NCI-H146 treated with DMSO at 0.1 percent for 48 hours (cell line): ENCODE results near the gene SLC2A1.
"Not testable (repeated sequence)": the region's sequence is repeated elsewhere in the genome, so short reads cannot be mapped to it uniquely, and the experiment has no call there.

Experiments
- DNase-seq: peaks from one replicate; lab custom pipeline; 2025; ENCODE audit not compliant: unreplicated experiment; lab: John Stamatoyannopoulos, UW

SLC2A1 gene

GRCh38 chr1:42930178-42931107, 28.2 kb downstream of the SLC2A1 start:
- no peak for DNase-seq

- no peak for DNase-seq
Observed at GRCh38 chr1:42929434-42930177, 29.1 kb downstream of the SLC2A1 start.

- no peak for DNase-seq
Observed at GRCh38 chr1:42928859-42929258, 29.8 kb downstream of the SLC2A1 start.

GRCh38 chr1:42927920-42928505, 30.7 kb downstream of the SLC2A1 start:
- no peak for DNase-seq

- DNase-seq, result no peak
Observed at GRCh38 chr1:42927274-42927841, 31.3 kb downstream of the SLC2A1 start.

- DNase-seq, result no peak
Observed at GRCh38 chr1:42926879-42927242, 31.8 kb downstream of the SLC2A1 start.

- DNase-seq, result no peak
Observed at GRCh38 chr1:42926235-42926878, 32.3 kb downstream of the SLC2A1 start.

- no peak for DNase-seq
Observed at GRCh38 chr1:42924851-42925760, 33.6 kb downstream of the SLC2A1 start.

- DNase-seq, result peak; percentile 62
Observed at GRCh38 chr1:42924082-42924850, 34.4 kb downstream of the SLC2A1 start.

GRCh38 chr1:42923367-42924081, 35.1 kb downstream of the SLC2A1 start:
- no peak for DNase-seq

GRCh38 chr1:42922687-42923366, 35.8 kb downstream of the SLC2A1 start:
- DNase-seq, result peak; percentile 25

- DNase-seq, result no peak
Observed at GRCh38 chr1:42921769-42922168, 36.9 kb downstream of the SLC2A1 start.

GRCh38 chr1:42919651-42920050, 39.0 kb downstream of the SLC2A1 start:
- DNase-seq, result not testable (repeated sequence)

- no peak for DNase-seq
Observed at GRCh38 chr1:42917241-42917495, 41.5 kb downstream of the SLC2A1 start.

- DNase-seq, result no peak
Observed at GRCh38 chr1:42915456-42915855, 43.2 kb downstream of the SLC2A1 start.

- no peak for DNase-seq
Observed at GRCh38 chr1:42914092-42914627, 44.5 kb downstream of the SLC2A1 start.

GRCh38 chr1:42913426-42914091, 45.1 kb downstream of the SLC2A1 start:
- DNase-seq, result peak; percentile 1
